ENCODE results near the gene ST7. TPM values are rescaled to one million over a fixed set of nuclear protein-coding genes. Genes with fewer than 3 reads are reported as not detected.

The ST7 gene
- total and polyA plus RNA-seq, 2 of the 8 experiments (the other 6 are each of a cell fraction or from before 2014, with no cell fraction given): 16.3 to 18.0 TPM

DNA sequence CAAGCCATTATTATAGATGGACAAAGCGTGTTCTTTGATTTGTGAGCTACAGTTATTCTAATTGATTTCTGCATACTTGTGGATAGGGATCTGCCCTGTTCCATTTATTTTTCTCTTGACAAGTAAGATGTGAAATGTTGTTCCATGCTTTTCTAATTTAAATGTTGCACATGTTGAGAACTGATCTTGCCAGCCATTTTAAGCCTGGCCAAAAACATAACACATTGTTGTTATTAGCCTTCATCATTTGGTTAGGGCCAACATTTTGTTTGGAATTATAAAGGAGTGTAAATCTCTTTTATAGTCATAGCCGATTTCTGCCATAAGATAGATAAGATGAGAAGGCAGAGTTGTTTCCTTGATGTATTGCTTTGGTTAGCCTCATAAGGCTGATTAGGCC, 252.6 kb downstream of the ST7 start (continued):
- TF ChIP-seq, protein P1, sequence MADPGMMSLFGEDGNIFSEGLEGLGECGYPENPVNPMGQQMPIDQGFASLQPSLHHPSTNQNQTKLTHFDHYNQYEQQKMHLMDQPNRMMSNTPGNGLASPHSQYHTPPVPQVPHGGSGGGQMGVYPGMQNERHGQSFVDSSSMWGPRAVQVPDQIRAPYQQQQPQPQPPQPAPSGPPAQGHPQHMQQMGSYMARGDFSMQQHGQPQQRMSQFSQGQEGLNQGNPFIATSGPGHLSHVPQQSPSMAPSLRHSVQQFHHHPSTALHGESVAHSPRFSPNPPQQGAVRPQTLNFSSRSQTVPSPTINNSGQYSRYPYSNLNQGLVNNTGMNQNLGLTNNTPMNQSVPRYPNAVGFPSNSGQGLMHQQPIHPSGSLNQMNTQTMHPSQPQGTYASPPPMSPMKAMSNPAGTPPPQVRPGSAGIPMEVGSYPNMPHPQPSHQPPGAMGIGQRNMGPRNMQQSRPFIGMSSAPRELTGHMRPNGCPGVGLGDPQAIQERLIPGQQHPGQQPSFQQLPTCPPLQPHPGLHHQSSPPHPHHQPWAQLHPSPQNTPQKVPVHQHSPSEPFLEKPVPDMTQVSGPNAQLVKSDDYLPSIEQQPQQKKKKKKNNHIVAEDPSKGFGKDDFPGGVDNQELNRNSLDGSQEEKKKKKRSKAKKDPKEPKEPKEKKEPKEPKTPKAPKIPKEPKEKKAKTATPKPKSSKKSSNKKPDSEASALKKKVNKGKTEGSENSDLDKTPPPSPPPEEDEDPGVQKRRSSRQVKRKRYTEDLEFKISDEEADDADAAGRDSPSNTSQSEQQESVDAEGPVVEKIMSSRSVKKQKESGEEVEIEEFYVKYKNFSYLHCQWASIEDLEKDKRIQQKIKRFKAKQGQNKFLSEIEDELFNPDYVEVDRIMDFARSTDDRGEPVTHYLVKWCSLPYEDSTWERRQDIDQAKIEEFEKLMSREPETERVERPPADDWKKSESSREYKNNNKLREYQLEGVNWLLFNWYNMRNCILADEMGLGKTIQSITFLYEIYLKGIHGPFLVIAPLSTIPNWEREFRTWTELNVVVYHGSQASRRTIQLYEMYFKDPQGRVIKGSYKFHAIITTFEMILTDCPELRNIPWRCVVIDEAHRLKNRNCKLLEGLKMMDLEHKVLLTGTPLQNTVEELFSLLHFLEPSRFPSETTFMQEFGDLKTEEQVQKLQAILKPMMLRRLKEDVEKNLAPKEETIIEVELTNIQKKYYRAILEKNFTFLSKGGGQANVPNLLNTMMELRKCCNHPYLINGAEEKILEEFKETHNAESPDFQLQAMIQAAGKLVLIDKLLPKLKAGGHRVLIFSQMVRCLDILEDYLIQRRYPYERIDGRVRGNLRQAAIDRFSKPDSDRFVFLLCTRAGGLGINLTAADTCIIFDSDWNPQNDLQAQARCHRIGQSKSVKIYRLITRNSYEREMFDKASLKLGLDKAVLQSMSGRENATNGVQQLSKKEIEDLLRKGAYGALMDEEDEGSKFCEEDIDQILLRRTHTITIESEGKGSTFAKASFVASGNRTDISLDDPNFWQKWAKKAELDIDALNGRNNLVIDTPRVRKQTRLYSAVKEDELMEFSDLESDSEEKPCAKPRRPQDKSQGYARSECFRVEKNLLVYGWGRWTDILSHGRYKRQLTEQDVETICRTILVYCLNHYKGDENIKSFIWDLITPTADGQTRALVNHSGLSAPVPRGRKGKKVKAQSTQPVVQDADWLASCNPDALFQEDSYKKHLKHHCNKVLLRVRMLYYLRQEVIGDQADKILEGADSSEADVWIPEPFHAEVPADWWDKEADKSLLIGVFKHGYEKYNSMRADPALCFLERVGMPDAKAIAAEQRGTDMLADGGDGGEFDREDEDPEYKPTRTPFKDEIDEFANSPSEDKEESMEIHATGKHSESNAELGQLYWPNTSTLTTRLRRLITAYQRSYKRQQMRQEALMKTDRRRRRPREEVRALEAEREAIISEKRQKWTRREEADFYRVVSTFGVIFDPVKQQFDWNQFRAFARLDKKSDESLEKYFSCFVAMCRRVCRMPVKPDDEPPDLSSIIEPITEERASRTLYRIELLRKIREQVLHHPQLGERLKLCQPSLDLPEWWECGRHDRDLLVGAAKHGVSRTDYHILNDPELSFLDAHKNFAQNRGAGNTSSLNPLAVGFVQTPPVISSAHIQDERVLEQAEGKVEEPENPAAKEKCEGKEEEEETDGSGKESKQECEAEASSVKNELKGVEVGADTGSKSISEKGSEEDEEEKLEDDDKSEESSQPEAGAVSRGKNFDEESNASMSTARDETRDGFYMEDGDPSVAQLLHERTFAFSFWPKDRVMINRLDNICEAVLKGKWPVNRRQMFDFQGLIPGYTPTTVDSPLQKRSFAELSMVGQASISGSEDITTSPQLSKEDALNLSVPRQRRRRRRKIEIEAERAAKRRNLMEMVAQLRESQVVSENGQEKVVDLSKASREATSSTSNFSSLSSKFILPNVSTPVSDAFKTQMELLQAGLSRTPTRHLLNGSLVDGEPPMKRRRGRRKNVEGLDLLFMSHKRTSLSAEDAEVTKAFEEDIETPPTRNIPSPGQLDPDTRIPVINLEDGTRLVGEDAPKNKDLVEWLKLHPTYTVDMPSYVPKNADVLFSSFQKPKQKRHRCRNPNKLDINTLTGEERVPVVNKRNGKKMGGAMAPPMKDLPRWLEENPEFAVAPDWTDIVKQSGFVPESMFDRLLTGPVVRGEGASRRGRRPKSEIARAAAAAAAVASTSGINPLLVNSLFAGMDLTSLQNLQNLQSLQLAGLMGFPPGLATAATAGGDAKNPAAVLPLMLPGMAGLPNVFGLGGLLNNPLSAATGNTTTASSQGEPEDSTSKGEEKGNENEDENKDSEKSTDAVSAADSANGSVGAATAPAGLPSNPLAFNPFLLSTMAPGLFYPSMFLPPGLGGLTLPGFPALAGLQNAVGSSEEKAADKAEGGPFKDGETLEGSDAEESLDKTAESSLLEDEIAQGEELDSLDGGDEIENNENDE (IDR thresholded peaks at IDR 0.05; ENCODE audit: insufficient replicate concordance, low read length): no peak
- TF ChIP-seq EGR1 (IDR thresholded peaks at IDR 0.05; ENCODE audit: borderline replicate concordance, low read depth, low read length) (no peak), SUZ12 (IDR thresholded peaks at IDR 0.05; ENCODE audit: low read length) (no peak)

All from H1 (cell line).